ENCODE results near the gene UBE2F.

- TF ChIP-seq CREB5 (CRISPR knock-in tag; IDR thresholded peaks at IDR 0.05; ENCODE audit: low read depth) (no peak), ZC3H10 (CRISPR knock-in tag; IDR thresholded peaks at IDR 0.05) (no peak), PATZ1 (CRISPR knock-in tag; IDR thresholded peaks at IDR 0.05; ENCODE audit: borderline replicate concordance) (no peak), ZFP30 (CRISPR knock-in tag; IDR thresholded peaks at IDR 0.05) (no peak), CSRNP3 (CRISPR knock-in tag; IDR thresholded peaks at IDR 0.05) (no peak), ARNTL (CRISPR knock-in tag; IDR thresholded peaks at IDR 0.05; ENCODE audit: borderline replicate concordance, low read depth) (no peak)
These were observed 28.2 kb downstream of the UBE2F start for GRCh38 chr2:237995036-237995435.
